Glomerular endothelial cell (primary cell): ENCODE data around the gene SLC19A1. TPM values are rescaled to one million over a fixed set of nuclear protein-coding genes. Genes with fewer than 3 reads are reported as not detected.

Experiments
- DNase-seq: peaks from one replicate; pipeline ENCODE4 v3.0.0-alpha.2; 2011; ENCODE audit warnings: low read depth, low spot score; ENCODE audit errors: extremely low read depth
- total RNA-seq: library from RNA; depleted of rRNA; stranded (reverse); fragments of >200 nt; gene quantifications from 2 replicates; pipeline ENCODE4 v1.2.3, GENCODE V29; 2015

The SLC19A1 gene
- total RNA-seq, 1 donor from 2014 or later, result 16.9 TPM

DNA sequence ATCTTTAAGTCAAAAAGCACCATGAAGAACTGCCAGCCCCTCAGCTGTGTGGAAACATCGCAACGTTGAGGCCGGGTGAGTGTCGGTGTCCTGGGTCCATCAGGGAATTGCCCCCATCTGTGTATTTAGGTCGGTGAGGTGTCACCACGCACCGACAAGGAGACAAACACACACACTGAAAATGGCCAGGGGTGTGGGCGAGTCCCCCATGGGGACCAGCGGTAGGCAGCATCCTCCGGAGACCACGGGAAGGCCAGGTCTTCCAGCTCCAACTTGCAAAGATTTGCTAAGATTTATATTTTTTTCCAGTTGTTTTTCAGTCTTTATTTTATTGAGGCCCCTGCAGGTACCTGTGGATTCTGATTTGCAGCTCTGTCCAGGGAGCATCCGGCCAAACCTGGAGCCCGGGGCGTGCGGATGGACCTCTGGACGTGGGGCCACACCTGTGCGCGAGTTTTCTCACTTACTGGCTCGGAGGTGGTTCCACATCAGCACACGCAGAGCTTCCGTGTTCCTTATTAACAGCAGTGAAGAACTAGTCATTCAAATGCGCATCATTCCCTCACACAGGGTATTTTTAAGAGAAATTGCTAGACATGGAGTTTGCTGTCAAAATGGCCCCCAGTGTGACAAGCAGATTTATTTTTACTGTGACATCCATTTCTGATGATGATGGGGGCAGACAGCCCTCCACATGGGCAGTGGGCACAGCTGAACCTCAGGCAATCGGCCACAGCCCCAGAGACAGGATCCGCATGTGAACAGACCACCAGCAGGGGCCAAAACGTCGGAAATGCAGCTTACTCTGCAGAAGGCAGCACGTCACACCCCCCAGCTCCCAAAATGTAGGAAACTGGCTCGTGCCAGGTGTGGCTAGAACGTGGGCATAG lies 17.2 kb upstream of the SLC19A1 start:
- DNase-seq, result no peak

GRCh38 chr21:45558044-45558721 lies 15.9 kb upstream of the SLC19A1 start:
- DNase-seq, result no peak

DNA sequence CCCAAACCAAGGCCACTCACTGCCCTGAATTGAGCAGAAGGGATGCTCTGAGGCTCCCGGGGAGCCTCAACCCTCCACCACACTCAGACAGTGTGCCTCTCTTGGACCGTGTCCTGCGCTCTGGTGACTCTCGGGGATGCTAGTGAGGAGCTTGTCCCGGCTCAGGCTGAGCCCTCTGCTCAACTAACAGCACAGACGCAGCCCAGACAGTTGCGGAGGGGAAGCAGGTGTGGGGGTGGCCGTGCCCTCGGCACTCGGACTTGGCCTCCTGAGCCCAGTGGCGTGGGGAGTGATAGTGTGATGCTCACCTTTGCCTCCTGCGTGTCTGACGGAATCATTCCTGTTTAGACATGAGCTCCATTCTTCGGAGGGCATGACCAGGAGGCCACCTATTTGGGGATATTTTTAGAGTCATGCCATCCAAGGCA lies 15.4 kb upstream of the SLC19A1 start:
- no peak for DNase-seq

- DNase-seq, result no peak
Measured at GRCh38 chr21:45556645-45557615, 14.7 kb upstream of the SLC19A1 start.

GRCh38 chr21:45556302-45556644 lies 14.0 kb upstream of the SLC19A1 start:
- no peak for DNase-seq

DNA sequence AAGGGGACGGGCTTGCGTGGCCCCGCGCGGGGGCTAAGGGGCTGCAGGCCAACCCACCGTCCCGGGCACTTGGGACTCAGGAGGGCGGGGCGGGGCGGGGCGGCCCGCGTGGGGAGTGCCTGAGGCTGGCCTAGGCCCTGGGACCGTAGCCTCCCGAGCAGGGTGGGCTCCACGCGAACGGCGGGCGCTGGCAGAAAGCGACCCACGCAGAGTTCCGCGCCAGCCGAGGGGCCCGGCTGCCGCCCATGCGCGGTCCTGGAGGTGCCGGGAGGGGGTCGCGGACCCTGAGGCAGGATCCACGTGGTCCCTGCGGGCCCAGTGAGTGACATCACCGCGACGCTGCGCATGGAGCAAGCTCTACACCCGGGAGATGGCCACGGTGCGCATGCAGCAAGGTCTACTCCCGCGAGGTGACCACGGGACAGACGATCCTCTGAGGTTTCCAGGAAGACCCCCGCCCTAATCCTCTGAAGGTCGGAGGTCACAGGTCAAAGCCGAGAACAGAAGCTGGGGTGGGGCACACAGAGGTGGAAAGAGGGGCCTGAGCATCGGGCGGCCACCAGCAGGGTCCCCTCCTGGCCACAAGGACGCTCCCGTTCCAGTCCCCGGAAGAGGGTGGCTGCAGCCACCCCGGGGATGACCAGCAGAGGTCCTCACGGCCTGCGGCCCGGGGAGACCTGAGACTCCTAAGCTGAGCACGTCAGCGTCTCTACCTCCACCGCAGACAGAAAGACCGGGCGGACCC lies 13.5 kb upstream of the SLC19A1 start:
- no peak for DNase-seq

DNA sequence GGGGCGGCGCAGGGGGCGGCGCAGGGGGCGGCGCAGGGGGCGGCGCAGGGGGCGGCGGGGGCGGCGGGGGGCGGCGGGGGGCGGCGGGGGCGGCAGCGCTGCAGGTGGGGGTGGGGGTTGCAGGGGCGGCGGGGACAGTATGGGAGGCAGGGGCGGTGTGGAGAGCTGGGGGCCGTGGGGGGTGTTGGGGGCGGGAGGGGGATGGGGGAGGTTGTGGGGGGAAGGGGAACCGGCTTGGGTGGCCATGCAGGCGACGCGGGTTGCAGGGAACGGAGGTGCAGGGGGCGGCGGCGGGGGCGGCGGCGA lies 13.0 kb upstream of the SLC19A1 start:
- no peak for DNase-seq

DNA sequence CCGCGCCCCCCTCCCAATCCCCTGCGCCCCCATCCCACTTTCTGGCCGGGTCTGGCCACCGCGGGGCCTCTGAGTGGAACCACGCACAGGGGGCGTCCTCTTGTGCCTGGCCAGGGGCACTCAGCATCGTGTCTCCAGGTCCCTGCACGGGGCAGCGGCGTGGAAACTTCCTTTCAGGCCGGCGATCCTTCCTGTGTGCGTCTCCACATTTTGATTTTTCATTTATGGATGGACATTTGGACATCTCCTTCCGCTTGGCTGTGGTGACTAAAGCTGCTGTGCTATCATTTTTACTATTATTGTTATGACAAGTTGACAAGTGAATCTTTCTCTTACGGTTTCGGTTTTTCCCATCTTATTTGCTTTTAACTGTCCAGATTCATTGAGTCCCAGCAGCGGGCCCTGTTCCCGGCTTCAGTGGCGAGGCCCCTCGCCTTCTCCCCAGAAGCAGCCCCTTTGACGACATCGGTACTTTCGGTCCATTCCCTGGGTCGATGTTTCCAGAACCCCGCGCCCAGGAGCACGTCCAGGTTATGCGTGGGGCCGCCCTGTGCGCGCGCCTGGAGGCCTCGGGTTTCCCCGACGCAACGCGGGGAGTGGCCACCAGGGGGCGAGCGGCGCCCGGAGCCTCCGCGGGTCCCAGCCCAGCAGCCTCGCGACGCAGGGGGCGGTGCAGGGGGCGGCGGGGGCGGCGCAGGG lies 12.4 kb upstream of the SLC19A1 start:
- no peak for DNase-seq

- DNase-seq, result no peak
Measured at GRCh38 chr21:45552696-45553391, 10.6 kb upstream of the SLC19A1 start.

- no peak for DNase-seq
Measured at GRCh38 chr21:45551783-45552695, 9.8 kb upstream of the SLC19A1 start.

- DNase-seq, result peak; percentile 85
Measured at GRCh38 chr21:45551316-45551715, 9.1 kb upstream of the SLC19A1 start.

DNA sequence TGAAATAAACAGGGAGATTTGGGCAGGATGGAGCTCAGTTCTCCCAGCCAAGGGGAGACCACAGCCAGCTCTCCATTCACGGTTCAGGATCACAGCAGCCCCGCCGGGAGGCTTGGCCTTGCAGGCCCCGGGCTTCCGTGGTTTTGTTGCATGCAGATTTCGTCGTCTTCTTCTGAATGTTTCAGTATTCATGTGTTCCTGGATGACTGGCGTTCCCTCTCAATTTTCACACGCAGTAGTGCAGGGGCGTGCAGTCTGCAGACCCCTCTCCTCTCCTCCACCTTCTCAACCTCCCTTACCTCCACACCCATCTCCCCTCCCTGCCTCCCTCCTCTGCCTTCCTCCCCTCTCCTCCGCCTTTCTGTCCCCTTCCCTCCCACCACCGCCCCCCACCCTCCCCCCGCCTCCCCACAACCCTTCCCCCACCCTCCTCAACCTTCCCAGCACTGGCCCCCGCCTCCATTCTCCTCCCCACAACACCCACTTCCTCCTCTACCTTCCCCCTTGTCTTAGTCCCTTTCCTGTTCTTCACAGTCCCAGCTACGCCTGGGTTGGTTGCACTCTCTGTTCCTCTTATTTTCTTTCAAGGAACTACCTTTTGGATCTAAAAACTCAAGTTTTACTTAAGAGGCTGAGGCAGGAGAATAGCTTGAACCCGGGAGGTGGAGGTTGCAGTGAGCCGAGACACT lies 8.4 kb upstream of the SLC19A1 start:
- no peak for DNase-seq

DNA sequence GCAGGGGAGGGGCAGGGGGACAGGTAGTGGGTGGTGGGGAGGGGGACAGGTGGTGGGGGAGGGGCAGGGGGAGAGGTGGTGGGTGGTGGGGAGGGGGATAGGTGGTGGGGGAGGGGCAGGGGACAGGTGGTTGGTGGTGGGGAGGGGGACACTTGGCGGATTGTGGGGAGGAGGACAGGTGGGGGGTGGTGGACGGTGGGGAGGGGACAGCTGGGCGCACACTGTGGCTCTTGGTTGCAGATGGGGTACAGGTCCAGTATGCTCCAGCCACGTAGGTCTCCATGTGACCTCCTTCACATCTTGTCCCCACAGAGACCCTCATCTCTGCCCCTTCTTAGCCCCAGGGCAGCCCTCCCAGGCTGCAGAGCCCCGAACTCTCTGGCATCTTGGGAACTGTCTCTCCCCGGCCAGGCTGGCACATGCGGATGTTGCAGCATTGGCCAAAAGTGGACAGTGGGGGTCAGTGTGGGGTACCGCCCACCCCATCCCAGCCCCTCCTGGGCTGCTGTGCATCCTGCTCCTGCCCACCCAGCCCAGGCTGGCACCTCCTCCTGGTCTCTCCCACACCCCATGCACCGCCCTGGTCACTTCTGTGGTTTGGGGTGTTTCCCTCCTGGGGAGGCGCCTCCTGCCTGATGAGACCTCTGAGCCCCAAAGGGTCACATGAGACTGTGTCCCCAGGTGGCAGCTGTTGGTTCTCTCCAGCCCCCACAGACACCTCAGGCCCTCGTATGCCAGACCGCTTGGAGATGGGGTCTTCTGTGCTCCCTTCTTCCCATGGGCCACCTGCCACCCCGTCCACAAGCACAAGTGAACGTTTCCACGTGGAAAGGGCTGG lies 7.6 kb upstream of the SLC19A1 start:
- no peak for DNase-seq

DNA sequence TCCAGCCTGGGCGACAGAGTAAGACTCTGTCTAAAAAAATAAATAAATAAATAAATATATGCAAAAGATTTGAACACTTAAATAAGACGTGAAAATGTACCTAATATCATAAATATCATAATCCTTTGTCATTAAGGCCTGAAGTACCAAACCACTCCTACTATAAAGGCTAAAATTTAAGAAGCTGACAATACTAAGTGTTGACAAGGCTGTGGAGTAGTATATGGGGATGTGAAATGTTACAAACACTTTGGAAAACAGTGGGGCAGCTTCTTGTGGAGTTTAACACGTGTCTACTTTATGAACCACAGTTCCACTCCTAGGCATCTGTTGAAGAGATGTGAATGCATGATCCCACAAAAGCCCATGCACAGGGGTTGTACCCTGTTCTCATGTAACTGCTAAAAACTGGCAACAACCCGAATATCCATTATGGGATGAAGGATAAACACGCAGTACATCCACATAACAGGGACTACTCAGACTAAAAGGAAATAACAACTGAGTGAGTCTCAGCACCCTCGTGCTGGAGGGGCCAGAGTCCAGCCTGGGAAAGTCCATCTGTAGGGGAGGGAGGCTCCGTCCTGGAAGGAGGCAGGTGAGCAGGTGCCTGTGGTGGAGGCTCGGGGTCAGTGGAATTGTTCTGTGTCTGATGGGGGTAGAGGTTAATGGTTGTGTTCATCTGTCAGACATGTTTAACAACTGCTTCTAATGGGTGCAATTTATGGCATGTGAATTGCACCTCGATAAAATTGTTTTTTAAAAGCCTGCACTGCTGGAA lies 6.7 kb upstream of the SLC19A1 start:
- no peak for DNase-seq

DNA sequence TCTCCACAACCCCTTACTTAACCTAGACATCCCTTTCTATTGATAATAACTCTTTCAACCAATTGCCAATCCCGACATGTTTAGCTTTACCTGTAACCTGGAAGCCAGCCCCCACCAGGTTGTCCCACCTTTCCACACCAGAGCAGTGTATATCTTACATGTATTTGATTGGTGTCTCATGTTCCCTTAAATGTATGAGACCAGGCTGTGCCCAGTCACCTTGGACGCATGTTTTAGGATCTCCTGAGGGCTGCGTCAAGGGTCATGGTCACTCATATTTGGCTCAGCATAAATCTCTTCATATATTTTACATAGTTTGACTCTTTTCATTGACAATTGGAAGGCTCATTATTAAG lies 5.3 kb upstream of the SLC19A1 start:
- DNase-seq, result no peak
